Activated CD8-positive, alpha-beta memory T cell treated with anti-CD3 and anti-CD28 coated beads, Interleukin-2, amount 50 U/mL, for 4 hours (primary cell): ENCODE measurements around the gene MFNG.
"Not testable (repeated sequence)": the region's sequence is repeated elsewhere in the genome, so short reads cannot be mapped to it uniquely, and the experiment has no call there.

Source experiments
- DNase-seq: peaks from one replicate; pipeline ENCODE4 v3.0.0-alpha.2; 2020

Gene MFNG

DNA sequence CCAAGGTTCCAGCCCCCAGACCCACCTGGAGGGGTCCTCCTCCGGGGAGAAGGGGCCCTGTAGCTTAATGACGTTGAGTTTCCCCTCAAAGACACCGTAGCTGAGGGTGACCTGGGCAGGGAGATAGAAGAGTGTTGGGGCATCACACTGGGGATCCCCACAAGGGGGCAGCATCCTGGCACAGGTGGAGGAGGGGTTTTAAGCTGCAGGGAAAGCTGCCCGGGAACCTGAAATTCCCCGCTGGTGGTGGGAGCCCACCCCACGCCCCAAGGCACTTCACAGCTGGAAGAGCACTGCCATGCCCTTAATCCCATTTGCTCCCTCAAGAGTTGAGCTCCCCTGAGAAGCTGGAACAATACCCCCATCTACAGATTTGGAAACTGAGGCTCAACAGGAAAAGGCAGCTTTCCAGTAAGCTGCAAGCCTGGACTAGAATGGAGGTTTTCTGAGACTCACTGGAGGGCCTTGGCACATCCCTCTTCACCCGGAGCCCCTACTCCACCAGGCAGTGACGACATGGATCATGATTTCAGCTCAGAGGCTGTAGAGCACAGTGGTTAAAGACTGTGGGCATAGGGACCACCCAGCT lies 13.7 kb downstream of the MFNG start:
- peak; percentile 57 for DNase-seq

DNA sequence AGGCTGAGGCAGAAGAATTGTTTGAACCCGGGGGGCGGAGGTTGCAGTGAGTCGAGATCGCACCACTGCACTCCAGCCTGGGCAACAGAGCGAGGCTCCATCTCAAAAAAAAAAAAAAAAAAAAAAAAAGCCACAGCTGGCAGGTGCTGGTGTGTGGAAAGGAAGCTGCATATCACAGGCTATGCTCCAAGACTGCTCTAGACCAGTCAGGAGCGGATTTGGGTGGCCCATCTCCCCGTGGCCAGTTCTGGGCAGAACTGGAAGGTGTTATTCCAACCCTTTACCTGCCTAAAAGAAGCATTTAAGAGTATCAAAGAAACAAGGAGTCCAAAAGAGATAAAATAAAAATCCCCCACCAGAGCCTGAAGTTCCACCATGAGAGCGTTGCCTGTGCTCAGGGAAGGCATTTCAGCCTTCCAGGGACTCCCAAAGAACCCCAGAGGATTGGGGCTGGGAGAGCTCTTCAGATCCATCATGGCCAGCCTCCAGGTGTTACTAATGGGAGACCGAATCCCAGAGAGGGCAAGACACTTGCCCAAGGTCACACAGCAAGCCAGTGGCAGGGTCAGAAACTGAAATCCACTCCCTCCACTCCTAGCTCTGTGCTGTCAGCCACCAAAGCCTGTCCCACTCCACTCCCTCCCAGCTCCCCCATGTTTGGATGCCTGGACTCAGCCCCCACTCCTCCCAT lies 14.3 kb downstream of the MFNG start:
- no peak for DNase-seq

DNA sequence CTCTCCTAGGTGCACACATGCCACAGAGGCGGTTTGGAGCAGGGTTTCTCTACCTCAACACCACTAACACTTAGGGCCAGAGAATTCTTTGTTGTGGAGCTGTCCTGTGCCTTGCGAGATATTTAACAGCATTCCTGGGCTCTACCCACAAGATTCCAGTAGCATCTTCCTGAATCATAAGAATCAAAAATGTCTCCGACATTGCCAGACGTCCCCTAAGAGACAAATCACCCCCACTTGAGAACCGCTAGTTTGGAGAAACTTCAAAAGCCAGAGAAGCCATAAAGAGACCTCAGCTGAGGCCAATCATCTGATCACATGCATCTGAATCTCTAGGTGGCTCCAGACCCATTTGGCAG lies 16.1 kb downstream of the MFNG start:
- no peak for DNase-seq

DNA sequence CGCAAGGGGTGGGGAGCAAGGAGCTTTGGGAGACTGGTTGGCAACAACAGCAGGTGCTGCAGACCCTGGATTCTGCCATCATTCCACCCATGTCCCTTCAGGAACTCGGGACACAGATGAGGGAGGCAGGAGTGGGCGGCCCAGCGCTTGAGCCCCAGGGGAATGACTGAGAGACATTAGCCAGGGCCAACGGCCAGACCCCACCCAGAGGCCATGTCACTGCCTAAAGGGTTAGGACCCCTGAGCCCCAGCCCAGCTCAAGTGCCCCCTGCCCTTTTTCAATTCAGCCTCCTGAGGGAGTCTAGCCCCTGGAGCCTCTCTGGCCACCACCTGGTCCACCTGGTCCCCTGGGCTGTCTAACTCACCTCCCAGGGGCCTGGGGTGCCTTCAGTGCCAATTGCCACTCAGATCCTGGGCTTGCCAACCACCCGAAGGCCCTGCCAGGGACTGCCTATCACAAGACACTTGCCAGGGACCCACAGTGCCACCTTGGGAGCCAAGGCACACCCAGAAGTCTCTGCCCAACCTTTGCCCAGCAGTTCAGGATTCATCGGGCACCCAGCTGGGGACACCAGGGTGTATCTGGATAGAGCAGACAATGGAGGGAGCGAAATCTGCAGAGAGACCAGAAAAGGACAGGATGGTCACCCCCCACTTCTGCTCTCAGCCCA lies 16.6 kb downstream of the MFNG start:
- DNase-seq = no peak

DNA sequence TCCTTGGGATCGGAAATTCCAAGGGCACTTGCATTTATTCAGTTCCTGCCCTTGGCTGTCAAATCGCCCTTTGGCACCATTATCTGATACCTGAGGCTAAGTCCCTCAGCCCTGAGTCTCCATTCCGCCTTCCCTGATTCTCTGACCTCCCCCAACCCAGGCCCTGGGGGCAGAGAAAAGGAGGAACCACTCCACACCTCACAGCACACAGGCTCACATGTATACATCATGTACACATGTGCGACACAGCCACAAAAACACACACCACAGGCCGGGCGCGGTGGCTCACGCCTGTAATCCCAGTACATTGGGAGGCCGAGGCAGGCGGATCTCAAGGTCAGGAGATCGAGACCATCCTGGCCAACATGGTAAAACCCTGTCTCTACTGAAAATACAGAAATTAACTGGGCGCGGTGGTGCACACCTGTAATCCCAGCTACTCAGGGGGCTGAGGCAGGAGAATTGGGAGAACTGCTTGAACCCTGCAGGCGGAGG lies 17.9 kb downstream of the MFNG start:
- DNase-seq = not testable (repeated sequence)

DNA sequence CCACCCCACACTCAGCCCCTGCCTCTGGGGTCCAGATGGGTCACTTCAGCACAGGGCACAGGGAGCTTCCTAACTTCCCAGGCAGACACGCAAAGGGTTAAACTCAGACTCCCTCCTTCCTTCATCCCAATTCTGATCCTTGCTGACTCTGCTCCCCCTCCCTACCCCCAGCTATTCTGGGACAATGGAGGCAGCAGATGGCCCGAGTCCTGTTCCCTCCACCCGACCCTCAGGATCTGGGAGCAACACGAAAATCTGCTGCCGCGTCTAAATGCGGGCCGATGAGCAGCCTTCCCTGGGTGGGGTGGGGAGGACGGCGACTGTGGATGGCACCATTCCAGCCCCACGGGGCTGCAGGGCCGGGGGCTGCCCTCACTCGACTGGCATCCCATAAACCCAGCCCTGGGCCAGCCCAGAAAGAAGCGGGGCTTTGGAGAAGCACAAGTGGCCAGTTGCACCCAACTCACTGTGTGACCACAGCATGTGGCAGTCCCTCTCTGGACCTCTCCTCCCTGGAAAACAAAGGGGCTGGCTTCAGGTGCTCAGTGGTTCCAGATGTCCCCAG lies 18.7 kb downstream of the MFNG start:
- DNase-seq = no peak

DNA sequence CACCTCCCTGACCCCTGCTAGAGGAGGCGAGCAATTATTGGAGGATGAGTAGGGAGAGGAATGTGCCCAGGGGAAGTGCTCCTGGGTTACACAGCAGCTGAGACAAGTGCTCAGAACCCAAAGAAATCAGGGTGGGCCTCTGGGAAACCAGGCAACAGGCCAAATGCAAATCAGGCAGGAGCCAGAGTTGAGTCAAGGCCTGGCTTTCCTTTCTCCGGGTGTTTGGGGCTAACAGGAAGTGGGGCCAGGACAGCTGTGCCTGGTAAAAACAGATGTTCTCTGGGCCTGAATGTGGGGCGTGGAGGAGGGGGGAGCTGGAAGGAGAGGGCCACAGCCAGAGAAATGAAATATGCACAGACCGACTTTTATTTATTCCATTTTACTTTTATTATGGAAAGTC lies 22.0 kb downstream of the MFNG start:
- DNase-seq = no peak

DNA sequence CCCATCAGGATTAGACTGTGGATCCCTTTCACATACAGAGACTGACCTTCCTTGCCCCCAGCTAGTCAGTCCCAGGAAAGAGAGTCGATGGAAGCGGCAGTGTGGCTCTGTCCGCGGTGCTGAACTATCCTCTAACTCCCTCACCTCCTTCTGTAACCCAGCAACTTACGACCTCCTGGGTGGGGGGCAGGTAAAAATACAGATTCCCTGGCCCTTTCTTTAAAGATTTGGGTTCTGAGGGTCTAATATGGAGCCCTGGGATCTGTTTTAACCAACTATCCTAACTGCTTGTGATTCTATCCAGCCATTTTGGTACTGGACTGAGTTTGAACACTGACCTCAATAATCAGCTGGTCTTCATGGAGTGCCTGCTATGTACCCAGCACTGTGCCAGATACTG lies 23.2 kb downstream of the MFNG start:
- no peak for DNase-seq

DNA sequence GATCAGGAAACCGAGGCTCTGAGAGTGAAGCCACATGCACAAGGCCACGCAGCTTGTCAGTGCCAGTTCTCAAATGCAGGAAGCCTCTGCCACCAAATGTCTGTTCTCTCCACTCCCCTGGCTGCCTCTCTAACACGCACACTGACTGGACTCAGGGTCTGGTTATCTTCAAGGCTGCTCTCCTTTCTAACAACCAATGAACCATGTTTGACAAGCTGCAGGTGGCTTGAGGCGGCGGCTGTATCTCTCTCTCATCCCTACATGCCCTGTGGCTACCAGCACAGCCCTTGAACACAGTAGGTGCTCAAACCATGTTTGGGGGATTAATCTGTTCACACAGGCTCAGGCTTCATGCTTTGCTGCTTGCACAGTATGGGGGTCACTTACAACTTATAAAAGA lies 23.7 kb downstream of the MFNG start:
- no peak for DNase-seq

DNA sequence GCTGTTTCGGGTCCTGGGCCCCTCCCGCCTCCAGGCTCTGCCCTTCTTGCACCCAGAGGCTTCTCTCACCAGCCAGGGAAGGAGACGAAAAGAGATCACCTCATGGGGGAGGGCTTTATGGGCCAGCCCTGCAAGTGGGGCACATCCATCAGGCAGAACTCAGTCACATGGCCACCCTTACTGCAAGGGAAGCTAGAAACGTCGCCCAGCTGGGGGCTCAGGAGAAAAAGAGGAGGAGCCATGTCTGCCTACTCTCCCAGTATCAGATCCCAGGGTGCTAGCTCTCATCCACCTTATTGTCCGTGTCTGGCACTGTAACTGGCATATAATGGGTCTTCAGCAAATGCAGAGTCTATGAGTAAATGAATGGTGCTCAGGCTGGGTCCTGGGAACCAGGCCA lies 24.2 kb downstream of the MFNG start:
- no peak for DNase-seq

DNA sequence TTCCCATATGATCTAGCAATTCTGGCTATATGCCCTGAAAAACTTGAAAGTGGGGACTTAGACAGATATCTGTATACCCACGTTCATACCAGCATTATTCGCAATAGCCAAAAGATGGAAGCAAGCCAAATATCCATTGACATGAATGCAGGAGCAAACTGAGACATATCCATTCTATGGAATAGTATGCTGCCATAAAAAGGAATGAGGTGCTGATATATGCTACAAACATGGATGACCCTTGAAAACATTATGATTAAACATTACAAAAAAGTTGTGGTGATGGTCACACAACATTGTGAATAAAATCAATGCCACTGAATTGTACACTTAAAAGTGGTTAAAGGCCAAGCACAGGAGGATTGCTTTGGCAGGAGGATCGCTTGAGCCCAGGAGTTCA lies 25.5 kb downstream of the MFNG start:
- DNase-seq = no peak

DNA sequence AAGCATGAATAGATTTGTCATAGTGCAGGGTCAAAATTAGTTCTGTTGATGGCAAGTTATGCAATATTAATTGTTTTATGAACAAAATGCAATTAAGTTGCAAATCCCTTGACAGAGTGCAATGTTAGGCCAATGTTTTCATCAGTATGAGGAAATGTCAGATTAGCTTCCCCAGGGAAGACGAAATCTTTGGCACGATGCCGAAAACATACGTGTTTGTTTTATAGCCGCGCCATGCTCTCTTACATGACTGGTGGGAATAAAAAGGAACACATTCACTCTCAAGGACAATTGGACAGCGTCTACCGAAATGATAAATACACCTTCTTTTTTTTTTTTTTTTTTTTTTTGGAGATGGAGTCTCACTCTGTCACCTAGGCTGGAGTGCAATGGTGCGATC lies 27.0 kb downstream of the MFNG start:
- DNase-seq = no peak

DNA sequence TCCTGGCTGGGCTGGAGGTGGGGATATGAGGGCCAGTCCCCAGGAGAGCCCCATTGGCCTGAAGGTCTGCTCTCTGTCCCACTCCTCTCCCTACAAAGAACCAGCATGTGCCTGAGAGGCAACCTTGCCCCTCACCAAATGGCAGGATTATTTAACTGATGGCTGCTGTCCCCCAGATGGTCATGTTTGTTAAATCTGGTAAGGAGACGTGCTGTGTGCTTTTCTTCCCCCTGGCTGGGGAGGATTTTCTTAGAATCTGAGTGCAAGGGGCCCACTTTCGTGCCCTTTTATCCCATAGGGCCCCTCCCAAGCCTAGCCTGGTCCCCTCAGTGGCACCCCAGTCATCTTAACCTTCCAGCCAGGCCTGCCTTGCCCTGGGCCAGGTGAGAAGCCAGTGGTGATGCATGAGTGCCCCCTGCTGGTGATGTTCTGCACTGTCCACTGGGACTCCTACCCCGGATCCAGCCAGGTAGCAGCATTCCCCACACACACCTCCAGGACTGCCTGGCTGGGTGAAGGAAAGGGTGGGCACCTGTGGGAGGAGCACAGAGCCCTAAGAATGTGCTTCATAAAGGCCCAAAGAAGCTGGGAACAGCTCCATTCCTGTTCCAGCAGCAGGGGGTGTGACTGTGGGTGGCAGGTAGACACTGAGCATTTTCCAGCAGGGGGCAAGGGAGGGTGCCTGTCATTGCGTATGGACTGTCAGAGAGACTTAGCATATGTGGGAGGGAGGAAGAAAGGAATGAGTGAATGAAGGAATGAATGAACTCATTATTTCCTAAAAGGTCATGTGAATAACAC lies 28.9 kb downstream of the MFNG start:
- DNase-seq = peak; percentile 88

DNA sequence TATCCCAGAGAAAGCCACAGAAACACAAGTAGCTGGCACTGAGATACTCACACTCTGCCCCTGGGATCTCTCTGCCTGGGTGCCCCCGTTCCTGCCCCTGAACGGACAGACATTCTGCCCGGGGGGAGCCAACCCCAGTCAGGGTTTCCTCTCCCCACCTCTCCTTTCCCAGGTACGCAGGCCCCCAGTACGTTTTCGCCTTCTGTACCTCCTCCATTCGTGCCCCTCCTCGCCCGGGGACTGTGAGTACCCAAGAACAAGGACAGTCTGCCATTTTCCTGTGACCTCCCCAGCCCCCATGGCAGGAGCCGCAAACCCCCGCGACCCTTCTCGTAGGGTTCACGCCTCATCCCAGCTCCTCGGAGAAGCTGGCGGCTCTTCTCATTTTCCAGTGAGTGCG lies 29.8 kb downstream of the MFNG start:
- no peak for DNase-seq

DNA sequence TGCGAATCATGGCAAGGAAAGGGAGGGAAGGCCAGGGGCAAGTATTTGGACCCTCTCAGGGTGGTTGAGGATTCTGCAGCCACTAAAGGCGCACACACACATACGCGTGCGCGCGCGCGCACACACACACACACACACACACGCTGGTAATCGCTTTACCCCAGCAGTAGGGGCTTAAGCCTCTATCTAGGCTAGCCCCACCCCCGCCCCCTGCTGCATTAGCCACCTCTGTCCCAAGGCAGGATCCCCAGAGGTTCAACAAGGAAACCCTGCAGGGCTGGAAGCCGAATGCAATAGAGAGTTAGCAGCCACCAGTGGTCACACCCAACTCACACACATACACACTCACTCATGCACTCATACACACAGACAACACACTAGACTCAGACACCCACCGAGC lies 30.3 kb downstream of the MFNG start:
- DNase-seq = no peak

DNA sequence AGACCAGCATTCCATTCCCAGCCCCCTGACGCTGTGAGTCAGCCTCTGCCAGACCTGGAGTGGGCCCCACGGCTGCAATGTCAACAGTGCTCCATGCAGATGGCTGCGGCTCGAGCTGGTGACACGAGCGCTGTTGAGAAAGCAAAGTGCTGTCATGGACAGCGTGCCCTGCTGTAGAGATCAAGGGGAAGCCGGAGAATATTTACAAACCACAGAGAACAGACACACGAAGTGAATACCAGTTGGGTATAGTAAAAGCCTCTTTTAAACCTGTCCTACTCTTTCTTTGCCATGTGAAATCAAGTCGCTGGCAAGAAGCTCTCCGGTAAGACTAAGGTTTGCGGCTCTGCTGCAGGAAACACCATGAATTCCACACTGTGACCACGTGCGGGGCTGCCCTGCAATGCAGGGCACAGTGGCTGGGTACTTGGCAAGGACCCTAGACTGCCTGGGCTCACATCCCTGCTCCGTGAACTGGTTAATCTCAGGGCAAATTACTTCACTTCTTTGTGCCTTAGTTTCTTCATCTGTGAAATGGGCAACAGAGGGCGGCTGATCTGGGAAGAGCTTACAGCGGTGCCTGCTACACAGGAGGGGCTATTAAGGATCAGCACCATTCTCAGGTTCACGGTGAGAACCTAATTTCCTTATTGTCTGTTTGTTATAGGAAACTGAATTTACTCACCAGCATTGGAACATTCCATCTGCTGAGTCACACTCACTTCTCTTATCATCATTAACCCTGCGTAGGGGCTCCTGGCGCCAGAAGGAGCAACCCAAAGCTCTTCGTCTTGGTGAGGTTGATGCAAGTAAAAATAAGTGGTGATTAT lies 31.1 kb downstream of the MFNG start:
- DNase-seq = no peak

DNA sequence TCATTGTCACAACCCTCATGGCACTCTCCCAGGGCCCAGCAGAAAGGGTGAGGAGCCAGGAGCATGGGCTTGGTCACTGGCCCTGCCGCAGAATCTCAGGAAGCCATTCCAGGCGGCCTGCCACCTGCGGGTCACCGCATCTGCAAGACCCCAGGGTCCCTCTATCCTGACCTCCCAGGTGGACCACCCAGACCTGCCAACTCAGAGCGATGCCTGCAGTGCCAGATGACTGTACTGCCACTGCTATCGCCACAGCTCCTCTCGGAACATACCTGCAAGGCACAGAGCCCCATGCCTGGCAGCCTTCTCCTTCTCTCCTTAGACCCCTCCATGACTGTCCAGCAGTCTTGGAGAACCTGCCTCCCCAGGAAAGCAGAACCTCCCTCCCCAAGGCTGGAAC lies 32.5 kb downstream of the MFNG start:
- no peak for DNase-seq

DNA sequence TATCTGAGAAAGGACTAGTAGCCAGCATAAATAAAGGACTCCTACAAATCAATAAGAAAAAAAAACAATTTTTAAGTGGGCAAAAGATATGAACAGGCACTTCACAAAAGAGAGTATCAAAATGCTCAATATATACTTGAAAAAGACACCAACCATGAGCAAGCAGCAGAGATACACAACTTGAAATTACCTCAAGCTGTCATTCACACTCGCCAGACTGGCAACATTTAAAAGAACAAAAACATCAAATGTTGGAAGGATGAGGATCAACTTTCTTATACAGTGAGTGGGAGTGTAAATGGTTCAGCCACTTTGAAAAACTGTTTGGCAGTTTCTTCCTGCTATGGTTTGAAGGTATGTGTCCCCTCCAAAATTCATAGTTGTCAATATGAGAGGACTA lies 35.0 kb downstream of the MFNG start:
- DNase-seq = no peak

DNA sequence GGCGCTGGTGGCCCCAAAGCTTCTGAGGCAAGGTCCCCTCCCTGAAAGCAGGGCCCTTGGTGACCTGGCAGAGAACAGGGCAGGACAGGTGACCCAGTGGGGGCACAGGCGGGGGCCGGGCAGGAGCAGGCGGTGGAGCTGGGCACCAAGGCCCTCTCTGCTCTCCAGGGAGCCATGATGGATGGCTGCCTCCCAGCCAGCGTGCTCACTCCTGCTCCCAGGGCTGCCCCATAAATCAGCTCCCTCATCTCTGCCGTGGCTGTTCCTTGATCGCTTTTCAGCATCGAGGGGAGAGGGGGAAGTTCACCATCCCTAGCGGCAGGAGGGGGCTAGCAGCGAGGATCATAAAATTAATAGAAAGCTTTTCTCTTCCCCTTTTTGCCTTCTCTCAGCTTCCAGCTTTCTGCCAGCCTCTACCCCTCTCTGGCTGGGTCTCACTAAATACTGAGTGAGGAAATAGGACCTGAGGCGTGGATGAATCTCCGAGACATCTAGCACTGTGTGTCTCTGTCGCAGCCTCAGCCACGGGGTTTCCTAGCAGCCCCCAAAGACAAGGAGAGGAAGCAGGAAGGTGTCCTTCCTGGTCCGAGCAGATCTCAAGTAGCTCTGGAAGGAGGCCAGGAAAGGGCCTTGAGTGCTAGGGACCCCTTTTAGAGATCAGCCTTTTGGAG lies 36.7 kb downstream of the MFNG start:
- DNase-seq = no peak

DNA sequence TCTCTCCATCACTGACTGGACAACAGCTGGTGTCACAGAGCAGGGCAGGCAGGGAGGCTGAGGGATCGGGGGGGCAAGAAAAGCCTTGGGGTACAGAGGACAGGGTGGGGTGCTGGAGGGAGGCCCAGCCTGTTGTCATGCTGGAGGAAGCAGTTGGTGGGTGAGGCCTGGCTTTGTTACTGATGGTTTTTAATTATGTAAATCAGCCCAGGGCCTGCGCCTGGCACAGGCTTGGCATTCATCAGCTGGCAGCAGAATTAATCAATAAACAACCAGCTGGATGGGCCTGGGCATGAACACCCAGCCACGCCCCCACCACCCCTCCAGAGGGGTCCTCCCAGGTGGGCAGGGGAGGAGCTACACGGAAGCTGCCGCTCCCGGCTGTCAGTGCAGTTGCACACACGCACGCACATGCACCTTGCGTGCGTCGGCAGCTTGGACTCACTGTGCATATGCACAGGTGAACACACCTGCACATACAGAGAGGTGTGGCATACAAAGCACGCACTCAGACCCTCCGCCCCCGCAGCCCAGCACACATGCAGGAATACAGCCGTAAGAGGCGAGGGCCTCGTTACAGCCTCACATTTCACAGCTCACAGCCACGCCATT lies 37.6 kb downstream of the MFNG start:
- no peak for DNase-seq

DNA sequence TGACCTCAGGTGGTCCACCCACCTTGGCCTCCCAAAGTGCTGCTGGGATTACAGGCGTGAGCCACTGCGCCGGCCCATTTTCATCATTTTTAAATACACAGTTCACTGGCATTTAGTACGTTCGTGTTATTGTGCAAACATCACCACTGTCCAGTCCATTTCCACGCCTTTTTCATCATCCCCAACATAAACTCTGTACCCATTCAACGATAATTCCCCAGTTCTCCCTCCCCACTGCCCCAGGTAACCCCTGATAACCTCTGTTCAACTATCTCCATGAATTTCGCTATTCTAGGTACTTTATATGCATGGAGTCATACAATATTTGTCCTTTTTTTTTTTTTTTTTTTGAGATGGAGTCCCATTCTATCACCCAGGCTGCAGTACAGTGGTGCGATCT lies 40.7 kb downstream of the MFNG start:
- no peak for DNase-seq
